Measurements from ENCODE around the gene PCSK2.

DNA sequence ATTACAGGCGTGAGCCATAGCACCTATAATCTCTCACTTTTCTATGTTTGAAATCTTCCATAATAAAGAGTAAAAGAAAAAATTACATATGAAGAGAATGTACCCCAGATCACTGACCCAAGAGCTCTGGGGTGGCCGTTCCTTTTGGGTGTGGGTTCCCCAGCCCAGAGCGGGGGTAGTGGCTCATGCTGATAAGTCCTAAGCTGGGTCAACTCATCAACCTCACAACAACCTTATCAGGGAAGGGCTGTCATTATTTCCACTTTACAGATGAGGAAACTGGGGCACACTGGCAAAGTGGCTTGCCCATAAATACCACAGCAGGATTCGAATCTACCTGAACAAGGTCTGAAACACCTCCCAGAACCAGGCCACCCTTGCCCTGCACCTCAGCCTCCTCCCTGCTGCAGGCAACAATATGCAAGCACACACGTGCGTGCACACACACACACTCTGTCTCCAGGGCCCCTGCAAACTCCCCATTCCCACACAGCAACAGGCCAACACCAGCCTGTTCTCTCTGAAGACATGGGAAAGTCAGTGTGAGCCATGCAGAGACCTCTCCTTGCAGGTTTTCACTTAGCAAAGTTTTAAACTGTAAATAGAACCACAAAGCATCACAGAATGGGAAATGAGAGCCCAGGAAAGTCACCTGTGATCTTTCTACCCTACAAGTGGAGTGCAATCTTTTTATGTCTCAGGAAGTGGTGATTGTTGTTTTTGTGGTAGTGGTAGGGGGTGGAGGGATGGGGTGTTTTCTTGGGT, 276.6 kb downstream of the PCSK2 start:
- TF ChIP-seq, protein P1, sequence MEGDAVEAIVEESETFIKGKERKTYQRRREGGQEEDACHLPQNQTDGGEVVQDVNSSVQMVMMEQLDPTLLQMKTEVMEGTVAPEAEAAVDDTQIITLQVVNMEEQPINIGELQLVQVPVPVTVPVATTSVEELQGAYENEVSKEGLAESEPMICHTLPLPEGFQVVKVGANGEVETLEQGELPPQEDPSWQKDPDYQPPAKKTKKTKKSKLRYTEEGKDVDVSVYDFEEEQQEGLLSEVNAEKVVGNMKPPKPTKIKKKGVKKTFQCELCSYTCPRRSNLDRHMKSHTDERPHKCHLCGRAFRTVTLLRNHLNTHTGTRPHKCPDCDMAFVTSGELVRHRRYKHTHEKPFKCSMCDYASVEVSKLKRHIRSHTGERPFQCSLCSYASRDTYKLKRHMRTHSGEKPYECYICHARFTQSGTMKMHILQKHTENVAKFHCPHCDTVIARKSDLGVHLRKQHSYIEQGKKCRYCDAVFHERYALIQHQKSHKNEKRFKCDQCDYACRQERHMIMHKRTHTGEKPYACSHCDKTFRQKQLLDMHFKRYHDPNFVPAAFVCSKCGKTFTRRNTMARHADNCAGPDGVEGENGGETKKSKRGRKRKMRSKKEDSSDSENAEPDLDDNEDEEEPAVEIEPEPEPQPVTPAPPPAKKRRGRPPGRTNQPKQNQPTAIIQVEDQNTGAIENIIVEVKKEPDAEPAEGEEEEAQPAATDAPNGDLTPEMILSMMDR (IDR thresholded peaks at IDR 0.05): no peak
- no peak for TF ChIP-seq POLR2A (IDR thresholded peaks at IDR 0.05)
